AG04449 (cell line): ENCODE results near the gene MVP.

ENCODE experiments used
- CTCF ChIA-PET: fragments of 350-600 bp; formaldehyde crosslinking; extraction: SDS; loops from one replicate; lab custom pipeline; 2021; ENCODE audit warnings: antibody characterized with exemption; lab: Yijun Ruan, JAX
- POLR2A ChIA-PET: fragments of 400-600, 350-600 bp; formaldehyde crosslinking; extraction: SDS; loops from one replicate; lab custom pipeline; 2020; ENCODE audit warnings: antibody characterized with exemption, inconsistent platforms; lab: Yijun Ruan, JAX
- DNase-seq: peaks from one replicate; pipeline ENCODE4 v3.0.0-alpha.2; 2010; ENCODE audit warnings: low read depth, low spot score
- H3K4me3 ChIP-seq: 2 replicates; pipeline ENCODE4 v1.5.1; 2011; ENCODE audit warnings: low read depth, mild to moderate bottlenecking, control low read depth, low read length
- TF ChIP-seq, protein P1 (sequence below): IDR thresholded peaks from one replicate; pipeline ENCODE4 v1.5.1; 2011; ENCODE audit warnings: mild to moderate bottlenecking, moderate library complexity, low read length, control low read depth, inconsistent platforms; ENCODE audit not compliant: insufficient read depth; ENCODE audit errors: missing control alignments

Gene MVP

DNA sequence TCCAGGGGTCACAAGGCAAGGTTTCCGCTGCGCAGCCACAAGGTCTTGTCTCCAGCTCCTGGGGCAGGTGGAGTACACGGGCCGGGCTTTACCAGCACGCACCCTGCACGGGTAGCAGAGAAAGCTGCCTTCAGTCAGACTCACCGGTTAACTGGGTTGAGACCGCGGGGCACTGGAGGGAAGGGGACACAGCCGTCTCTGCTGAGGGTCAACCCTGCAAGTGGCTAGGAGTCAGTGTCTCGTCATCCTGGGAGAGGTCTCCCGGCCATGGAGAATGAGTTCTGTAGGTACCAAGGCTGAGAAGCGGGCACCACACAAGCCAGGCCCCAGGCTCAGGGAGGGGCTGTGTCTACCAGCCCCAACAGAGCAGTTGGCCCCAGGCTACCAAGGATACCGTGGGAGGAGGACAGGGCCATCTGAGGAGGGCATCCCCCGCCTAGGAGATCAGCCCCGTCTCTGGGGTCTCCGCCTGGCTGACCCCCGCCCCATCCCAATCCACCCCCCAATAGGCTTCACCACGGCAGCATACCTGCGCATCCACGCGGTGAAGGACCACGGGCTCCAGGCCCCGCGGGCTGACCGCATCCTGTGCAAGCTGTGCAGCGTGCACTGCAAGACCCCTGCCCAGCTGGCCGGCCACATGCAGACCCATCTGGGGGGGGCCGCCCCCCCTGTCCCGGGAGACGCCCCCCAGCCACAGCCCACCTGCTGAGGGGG, 11.1 kb upstream of the MVP start:
- no peak for DNase-seq
- H3K4me3 ChIP-seq, result peak overlapping the region; percentile 72
- ChIA-PET POLR2A (interaction anchor here (1.2 to 3.0 kb wide), 4 partner anchors 11 to 197 kb away, joined by 3 to 19 read pairs (median 8); partner anchors contain the start of gene MVP), CTCF (interaction anchor here (0.7 to 3.0 kb wide), 6 partner anchors 8 to 40 kb away, joined by 3 to 34 read pairs (median 12); partner anchors contain the start of genes MVP and PAGR1)
- TF ChIP-seq, protein P1, sequence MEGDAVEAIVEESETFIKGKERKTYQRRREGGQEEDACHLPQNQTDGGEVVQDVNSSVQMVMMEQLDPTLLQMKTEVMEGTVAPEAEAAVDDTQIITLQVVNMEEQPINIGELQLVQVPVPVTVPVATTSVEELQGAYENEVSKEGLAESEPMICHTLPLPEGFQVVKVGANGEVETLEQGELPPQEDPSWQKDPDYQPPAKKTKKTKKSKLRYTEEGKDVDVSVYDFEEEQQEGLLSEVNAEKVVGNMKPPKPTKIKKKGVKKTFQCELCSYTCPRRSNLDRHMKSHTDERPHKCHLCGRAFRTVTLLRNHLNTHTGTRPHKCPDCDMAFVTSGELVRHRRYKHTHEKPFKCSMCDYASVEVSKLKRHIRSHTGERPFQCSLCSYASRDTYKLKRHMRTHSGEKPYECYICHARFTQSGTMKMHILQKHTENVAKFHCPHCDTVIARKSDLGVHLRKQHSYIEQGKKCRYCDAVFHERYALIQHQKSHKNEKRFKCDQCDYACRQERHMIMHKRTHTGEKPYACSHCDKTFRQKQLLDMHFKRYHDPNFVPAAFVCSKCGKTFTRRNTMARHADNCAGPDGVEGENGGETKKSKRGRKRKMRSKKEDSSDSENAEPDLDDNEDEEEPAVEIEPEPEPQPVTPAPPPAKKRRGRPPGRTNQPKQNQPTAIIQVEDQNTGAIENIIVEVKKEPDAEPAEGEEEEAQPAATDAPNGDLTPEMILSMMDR, result no peak

DNA sequence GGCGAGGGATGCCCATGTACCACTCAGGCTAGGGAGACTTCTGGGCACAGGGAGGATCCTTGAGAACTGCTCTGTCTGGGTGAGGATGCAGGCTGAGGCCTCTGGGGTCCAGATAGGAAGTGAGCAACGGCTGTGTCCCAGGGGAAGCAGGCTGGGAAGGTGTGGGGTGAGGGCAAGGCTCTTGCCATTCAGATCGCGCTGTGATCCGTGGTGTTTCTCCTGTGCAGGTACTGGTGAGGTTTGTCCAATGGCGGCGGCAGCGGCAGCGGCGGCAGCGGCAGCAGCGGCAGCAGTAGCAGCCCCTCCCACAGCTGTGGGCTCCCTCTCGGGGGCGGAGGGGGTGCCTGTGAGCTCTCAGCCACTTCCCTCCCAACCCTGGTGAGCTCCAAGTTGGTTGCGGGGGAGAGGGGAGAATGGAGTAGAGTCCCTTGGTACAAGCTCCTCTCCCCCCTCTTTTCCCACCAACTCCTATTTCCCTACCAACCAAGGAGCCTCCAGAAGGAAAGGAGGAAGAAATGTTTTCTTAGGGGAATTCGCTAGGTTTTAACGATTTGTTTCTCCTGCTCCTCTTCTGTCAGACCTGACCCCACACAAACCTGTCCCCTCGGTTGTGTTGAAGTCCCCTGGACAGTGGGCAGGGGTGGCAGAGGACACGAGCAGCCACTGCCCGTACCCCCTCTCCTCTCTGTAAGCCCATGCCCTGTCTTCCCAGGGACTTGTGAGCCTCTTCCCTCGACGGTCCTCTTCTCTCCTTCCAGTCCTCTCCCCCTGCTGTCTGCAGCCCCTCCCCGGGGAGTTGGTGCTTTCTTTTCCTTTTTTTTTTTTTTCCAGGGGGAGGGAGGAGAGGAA, 10.2 kb upstream of the MVP start:
- POLR2A ChIA-PET, result interaction anchor here (0.6 kb wide), 1 partner anchor 823 kb away, joined by 3 read pairs; no protein-coding TSS in a partner anchor

DNA sequence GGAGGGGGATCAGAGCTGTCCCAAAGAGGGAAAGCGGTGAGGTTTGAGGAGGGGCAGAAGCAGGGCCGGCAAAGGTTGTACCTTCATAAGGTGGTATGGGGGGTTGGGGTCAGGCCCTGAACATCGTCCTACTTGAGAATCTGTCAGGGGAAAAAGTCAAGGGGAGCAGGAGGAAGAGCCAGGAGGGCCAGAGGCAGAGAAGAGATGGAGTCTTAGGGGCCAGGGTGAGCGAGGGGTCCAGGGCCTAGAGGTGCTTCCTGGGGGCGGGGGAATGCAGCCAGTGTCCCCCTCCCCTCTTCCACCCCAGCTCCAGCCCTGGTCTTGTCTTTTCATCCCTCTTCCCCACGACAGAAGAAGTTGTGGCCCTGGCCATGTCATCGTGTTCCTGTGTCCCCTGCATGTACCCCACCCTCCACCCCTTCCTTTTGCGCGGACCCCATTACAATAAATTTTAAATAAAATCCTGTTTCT, 9.5 kb upstream of the MVP start:
- H3K4me3 ChIP-seq, result peak overlapping the region; percentile 72
- TF ChIP-seq, protein P1, result no peak
- ChIA-PET CTCF (interaction anchor here (2.5 kb wide), 1 partner anchor 221 kb away, joined by 11 read pairs; no protein-coding TSS in a partner anchor), POLR2A (interaction anchor here (0.6 to 1.2 kb wide), 2 partner anchors 12 to 823 kb away, joined by 3 read pairs; no protein-coding TSS in a partner anchor)
- DNase-seq, result no peak

More for the DNA sequence above, 10.2 kb upstream of the MVP start:
- no peak for DNase-seq
- CTCF ChIA-PET, result interaction anchor here (0.7 kb wide), 1 partner anchor 39 kb away, joined by 3 read pairs; no protein-coding TSS in a partner anchor
- H3K4me3 ChIP-seq, result peak overlapping the region; percentile 23; the same call in 1 of the 2 replicates
- TF ChIP-seq, protein P1, result no peak

DNA sequence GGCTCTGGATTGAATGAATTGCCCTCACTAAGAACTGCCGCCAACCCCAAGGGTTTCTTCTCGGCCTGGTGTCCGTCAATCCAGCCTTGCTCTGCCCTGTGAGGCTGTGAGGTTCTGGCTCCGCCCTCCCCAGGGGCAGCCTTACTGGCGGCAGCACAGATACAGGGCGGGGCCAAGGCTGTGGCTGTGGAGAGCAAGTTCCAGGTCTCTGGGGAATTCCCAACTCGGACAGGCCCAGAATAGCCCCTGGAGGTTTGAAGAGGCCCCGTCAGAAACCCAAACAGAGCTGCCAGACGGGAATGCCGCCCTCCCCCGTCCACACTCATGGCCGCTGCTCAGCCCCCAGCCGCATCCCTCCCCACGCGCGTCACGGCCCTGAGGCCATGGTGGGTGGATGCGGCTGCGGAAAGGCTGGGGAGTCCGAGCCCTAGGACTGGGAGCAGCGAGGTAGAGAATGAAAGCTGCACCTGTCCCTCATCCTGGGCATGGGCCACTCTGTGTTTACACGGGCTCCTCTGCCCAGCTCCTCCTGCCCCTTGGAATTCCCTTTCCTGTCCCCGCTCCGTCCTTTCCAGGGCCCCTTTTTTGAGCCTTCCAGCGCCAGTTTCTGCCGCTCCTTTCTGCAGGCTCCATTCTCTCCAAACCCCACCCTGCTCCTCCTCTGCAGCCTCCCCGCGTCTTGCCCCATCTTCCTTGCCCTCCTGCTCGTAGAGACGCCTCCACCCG, 8.9 kb upstream of the MVP start:
- CTCF ChIA-PET, result interaction anchor here (1.0 to 2.5 kb wide), 2 partner anchors 37 to 221 kb away, joined by 3 to 11 read pairs; no protein-coding TSS in a partner anchor
- H3K4me3 ChIP-seq, result peak overlapping the region; percentile 72
- POLR2A ChIA-PET, result interaction anchor here (0.6 to 1.2 kb wide), 2 partner anchors 11 to 824 kb away, joined by 3 read pairs; no protein-coding TSS in a partner anchor
- peak; percentile 89 for DNase-seq
- TF ChIP-seq, protein P1, result no peak

DNA sequence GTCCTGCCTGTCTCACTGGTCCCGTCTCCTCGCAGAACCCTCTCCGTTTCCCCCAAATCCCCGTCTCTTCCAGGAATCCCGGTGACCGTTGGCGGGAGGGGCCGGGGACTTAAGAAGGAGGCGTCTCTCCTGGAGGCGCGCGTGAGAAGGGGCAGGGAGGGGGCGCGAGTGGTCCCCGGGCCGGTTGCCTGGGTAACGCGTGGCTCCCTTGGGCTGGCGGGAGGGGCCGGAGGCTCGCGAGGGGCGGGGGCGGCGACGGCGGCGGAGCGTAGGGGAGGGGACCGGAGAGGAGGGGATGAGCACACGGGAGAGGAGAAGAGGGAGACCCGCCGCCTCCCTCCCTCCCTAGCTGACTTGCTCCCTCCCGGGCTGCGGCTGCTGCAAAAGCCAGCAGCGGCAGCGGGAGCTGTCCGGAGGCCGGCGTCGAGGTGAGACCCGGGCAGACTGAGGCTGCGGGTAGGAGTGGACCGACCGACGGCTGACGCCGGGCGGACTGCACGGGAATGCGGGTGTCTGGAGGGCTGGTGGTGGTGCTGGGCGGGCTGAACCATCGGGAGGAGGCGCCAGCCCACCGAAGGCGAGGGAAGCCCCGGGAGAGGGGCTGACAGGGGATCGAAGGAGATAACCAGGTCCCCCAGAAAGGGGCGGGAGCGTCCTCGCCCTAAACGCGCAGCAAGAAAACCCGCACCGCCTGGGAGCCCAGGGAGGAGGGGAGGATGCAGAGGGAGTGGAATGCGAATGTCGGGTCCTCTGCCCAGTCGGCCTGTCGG, 8.2 kb upstream of the MVP start, which contains the start of gene PRRT2:
PRRT2 (plus strand) TSS at position 298 of the 770 bp plus-strand sequence. CDS start 862 bp downstream, outside the sequence.
- TF ChIP-seq, protein P1, result no peak
- no peak for DNase-seq
- CTCF ChIA-PET, result interaction anchor here (0.6 to 2.5 kb wide), 3 partner anchors 36 to 220 kb away, joined by 3 to 11 read pairs (median 3); no protein-coding TSS in a partner anchor
- H3K4me3 ChIP-seq, result peak within 1 kb of the TSS; percentile 72
- POLR2A ChIA-PET, result interaction anchor here (0.5 to 1.2 kb wide), 2 partner anchors 10 to 88 kb away, joined by 3 to 4 read pairs; partner anchors contain the start of gene ASPHD1
